ENCODE results near the gene PPM1H. TPM values are rescaled to one million over a fixed set of nuclear protein-coding genes. Genes with fewer than 3 reads are reported as not detected.

PPM1H gene
- total and polyA plus RNA-seq, 10 of the 15 experiments (the other 5 are each of a cell fraction or from before 2014, with no cell fraction given) = 0.11 to 0.83 (median 0.49) TPM

GRCh38 chr12:62792236-62792870 lies 142.6 kb downstream of the PPM1H start:
- POLR2A ChIA-PET = no interaction called here
- Histone ChIP-seq H3K9ac (ENCODE audit: control insufficient read depth, insufficient read depth, low read length) (no peak overlapping the region), H3K27me3 (replicated peaks in 1 of 2; ENCODE audit: control insufficient read depth in 2 of 2, insufficient read depth in 2 of 2, low read length in 1 of 2) (no peaks in the 10 kb centered on the region), H3K9me3 (replicated peaks; ENCODE audit: control insufficient read depth, insufficient read depth, low read length) (no peaks in the 10 kb centered on the region), H4K20me1 (ENCODE audit: control insufficient read depth, insufficient read depth) (no peaks in the 10 kb centered on the region), H3K4me1 (ENCODE audit: control insufficient read depth, insufficient read depth, low read length) (no peaks in the 10 kb centered on the region), H3K27ac (ENCODE audit: control insufficient read depth, insufficient read depth) (no peak overlapping the region), H3K4me3 (no peak overlapping the region), H3K36me3 (ENCODE audit: control insufficient read depth in 2 of 2, insufficient read depth in 2 of 2, low read length in 1 of 2) (no peaks in the 10 kb centered on the region), H3K79me2 (ENCODE audit: control insufficient read depth, insufficient read depth, low read length) (no peaks in the 10 kb centered on the region), H3K4me2 (ENCODE audit: control insufficient read depth, insufficient read depth) (no peak overlapping the region), H2AFZ (ENCODE audit: control insufficient read depth, low read depth, low read length) (no peak overlapping the region)
- RAD21 ChIA-PET (ENCODE audit: unreplicated experiment) = interaction anchor here (0.7 to 3.1 kb wide), 7 partner anchors 158 to 354 kb away, joined by 3 to 24 read pairs (median 3); no protein-coding TSS in a partner anchor
- WGBS (ENCODE audit: insufficient coverage, insufficient replicate concordance, low lambda C conversion rate, missing lambda C conversion rate) = 49% methylated on average over 5 of the region's 5 CpGs
- TF ChIP-seq E2F4 (IDR thresholded peaks at IDR 0.05; ENCODE audit: low read depth, low read length) (no peak), RB1 (IDR thresholded peaks at IDR 0.05; ENCODE audit: borderline replicate concordance) (no peak), STAT3 (IDR thresholded peaks at IDR 0.05; ENCODE audit: low read depth, low read length) (no peak), STAT1 (conservative IDR thresholded peaks at IDR 0.05) (no peak), RUNX3 (IDR thresholded peaks at IDR 0.05; ENCODE audit: low read length) (no peak), SUZ12 (IDR thresholded peaks at IDR 0.05; ENCODE audit: unreplicated experiment) (no peak), SPI1 (IDR thresholded peaks at IDR 0.05; ENCODE audit: borderline replicate concordance, insufficient read depth, low read depth, low read length) (no peak), ZNF217 (IDR thresholded peaks at IDR 0.05) (no peak), E2F8 (IDR thresholded peaks at IDR 0.05; ENCODE audit: low read depth, partially characterized antibody) (no peak), BCLAF1 (IDR thresholded peaks at IDR 0.05) (no peak), NRF1 (conservative IDR thresholded peaks at IDR 0.05; ENCODE audit: low read depth, low read length) (no peak), CHD4 (IDR thresholded peaks at IDR 0.05) (no peak), NR2F1 (conservative IDR thresholded peaks at IDR 0.05) (no peak), NR2C1 (IDR thresholded peaks at IDR 0.05) (no peak)
- FAIRE-seq (no peak), DNase-seq (ENCODE audit: low read depth, low spot score) (no peak), ATAC-seq (no peak)
- intact Hi-C loops (cut with micrococcal nuclease; ENCODE audit: unreplicated experiment) (no loop called here), in situ Hi-C loops (cut with MboI) (loop anchor here (5.0 kb wide), 2 partner anchors 210 to 355 kb away; no protein-coding TSS in a partner anchor)
- SMC1A ChIA-PET (ENCODE audit: uncharacterized antibody, unreplicated experiment) = interaction anchor here (0.7 to 14.5 kb wide), 10 partner anchors 24 to 354 kb away, joined by 3 to 256 read pairs (median 3); no protein-coding TSS in a partner anchor
- CTCF ChIA-PET = interaction anchor here (0.8 to 3.0 kb wide), 10 partner anchors 11 to 355 kb away, joined by 3 to 17 read pairs (median 7); no protein-coding TSS in a partner anchor
- BruUV-seq (replicated peaks) = no TSS peak

All from GM12878 (cell line).